Osteoblast (primary cell): Measurements from ENCODE around the gene SPATA16. TPM values are rescaled to one million over a fixed set of nuclear protein-coding genes. Genes with fewer than 3 reads are reported as not detected.

ENCODE experiments used
- DNase-seq: peaks from one replicate; pipeline ENCODE4 v3.0.0; 2011; ENCODE audit warnings: low spot score, mixed read lengths; ENCODE audit not compliant: insufficient read length; ENCODE audit errors: missing footprints
- H2AFZ ChIP-seq: 2 replicates; pipeline ENCODE4 v1.6.0; 2011; ENCODE audit warnings: mild to moderate bottlenecking, low read length
- H3K27ac ChIP-seq: 2 replicates; pipeline ENCODE4 v1.5.1; 2011; ENCODE audit warnings: mild to moderate bottlenecking, low read depth, low read length, moderate library complexity
- H3K27me3 ChIP-seq: 2 replicates; pipeline ENCODE4 v1.6.0; 2012; ENCODE audit warnings: mild to moderate bottlenecking, control low read depth, inconsistent platforms, low read length, moderate library complexity; ENCODE audit not compliant: insufficient read depth
- H3K36me3 ChIP-seq: 2 replicates; pipeline ENCODE4 v1.5.1; 2011; ENCODE audit warnings: mild to moderate bottlenecking, low read length, control low read depth, moderate library complexity; ENCODE audit not compliant: insufficient read depth
- H3K4me1 ChIP-seq: 2 replicates; pipeline ENCODE4 v1.5.1; 2011; ENCODE audit warnings: mild to moderate bottlenecking, low read length, control low read depth, moderate library complexity; ENCODE audit not compliant: insufficient read depth
- H3K4me2 ChIP-seq: 2 replicates; pipeline ENCODE4 v1.6.0; 2011; ENCODE audit warnings: mild to moderate bottlenecking, low read length; ENCODE audit not compliant: insufficient read depth
- H3K4me3 ChIP-seq: fragments of 200-600 bp; sonication (generic); 3 replicates; pipeline ENCODE4 v1.5.1; 2012; ENCODE audit warnings: mild to moderate bottlenecking, low read length, inconsistent platforms; ENCODE audit not compliant: insufficient read depth
- H3K79me2 ChIP-seq: 2 replicates; pipeline ENCODE4 v1.6.0; 2012; ENCODE audit warnings: mild to moderate bottlenecking, low read length, control low read depth, inconsistent platforms; ENCODE audit not compliant: insufficient read depth
- H3K9me3 ChIP-seq: 2 replicates; pipeline ENCODE4 v1.5.1; 2011; ENCODE audit warnings: low read depth, low read length, control low read depth
- H4K20me1 ChIP-seq: 2 replicates; pipeline ENCODE4 v1.6.0; 2012; ENCODE audit warnings: mild to moderate bottlenecking, low read length, control low read depth; ENCODE audit not compliant: insufficient read depth
- total RNA-seq: library from RNA; depleted of rRNA; stranded (reverse); fragments of >200 nt; gene quantifications from 2 replicates; pipeline ENCODE4 v1.2.3, GENCODE V29; 2012
- TF ChIP-seq, protein P1 (sequence below): IDR thresholded peaks from 2 replicates; pipeline ENCODE4 v1.5.1; 2011; ENCODE audit warnings: mild to moderate bottlenecking, low read depth, low read length, moderate library complexity; ENCODE audit errors: extremely low read depth

The SPATA16 gene
- total RNA-seq, 1 donor, result not detected

DNA sequence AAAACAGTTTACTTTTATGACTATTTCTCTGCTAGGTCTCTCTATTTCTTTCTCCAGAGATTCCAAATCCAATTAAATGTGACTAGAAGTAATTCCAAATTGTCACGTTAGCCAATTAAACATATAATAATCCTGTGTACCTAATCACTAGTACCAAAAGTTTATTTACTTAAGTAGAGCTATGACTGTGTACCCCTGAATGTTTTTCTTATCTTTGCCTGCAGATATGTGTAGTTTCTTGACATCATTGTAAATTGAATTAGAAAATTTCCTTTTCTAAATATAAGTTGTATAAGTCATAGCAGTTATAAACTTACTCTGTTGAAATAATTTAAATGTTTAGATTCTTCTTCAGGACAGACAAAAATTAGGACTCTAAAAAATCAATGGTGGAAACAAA is 163.3 kb downstream of the SPATA16 start:
- Histone ChIP-seq H4K20me1 (no peaks in the 10 kb centered on the region), H3K27me3 (no peaks in the 10 kb centered on the region), H3K4me3 (no peak overlapping the region), H3K79me2 (no peaks in the 10 kb centered on the region), H3K4me2 (no peak overlapping the region), H3K9me3 (no peaks in the 10 kb centered on the region), H3K36me3 (no peaks in the 10 kb centered on the region), H2AFZ (no peak overlapping the region), H3K4me1 (no peaks in the 10 kb centered on the region), H3K27ac (no peak overlapping the region)
- TF ChIP-seq, protein P1, sequence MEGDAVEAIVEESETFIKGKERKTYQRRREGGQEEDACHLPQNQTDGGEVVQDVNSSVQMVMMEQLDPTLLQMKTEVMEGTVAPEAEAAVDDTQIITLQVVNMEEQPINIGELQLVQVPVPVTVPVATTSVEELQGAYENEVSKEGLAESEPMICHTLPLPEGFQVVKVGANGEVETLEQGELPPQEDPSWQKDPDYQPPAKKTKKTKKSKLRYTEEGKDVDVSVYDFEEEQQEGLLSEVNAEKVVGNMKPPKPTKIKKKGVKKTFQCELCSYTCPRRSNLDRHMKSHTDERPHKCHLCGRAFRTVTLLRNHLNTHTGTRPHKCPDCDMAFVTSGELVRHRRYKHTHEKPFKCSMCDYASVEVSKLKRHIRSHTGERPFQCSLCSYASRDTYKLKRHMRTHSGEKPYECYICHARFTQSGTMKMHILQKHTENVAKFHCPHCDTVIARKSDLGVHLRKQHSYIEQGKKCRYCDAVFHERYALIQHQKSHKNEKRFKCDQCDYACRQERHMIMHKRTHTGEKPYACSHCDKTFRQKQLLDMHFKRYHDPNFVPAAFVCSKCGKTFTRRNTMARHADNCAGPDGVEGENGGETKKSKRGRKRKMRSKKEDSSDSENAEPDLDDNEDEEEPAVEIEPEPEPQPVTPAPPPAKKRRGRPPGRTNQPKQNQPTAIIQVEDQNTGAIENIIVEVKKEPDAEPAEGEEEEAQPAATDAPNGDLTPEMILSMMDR, result no peak
- no peak for DNase-seq

DNA sequence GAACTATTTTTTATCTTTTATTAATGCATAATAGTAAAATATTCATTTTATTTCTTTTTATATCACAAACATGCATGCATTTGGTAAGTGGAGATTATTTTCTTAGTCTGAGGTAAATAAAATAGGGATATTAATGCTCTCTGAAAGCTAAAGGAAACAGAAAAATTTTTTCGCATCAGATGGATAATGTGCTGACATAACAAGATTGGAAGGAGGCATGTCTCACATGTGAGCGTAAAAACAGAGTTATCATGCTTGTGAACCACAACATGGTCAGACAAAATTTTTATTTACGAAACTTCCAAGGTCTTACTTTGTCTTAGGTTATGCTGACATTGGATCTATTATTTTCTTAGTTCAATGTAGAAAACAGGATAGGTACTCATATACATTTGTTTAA is 166.1 kb downstream of the SPATA16 start:
- H3K4me3 ChIP-seq, result no peak overlapping the region
- no peaks in the 10 kb centered on the region for H3K79me2 ChIP-seq
- no peaks in the 10 kb centered on the region for H3K4me1 ChIP-seq
- H2AFZ ChIP-seq, result no peak overlapping the region
- H3K27me3 ChIP-seq, result no peaks in the 10 kb centered on the region
- no peaks in the 10 kb centered on the region for H3K36me3 ChIP-seq
- no peak for DNase-seq
- no peak overlapping the region for H3K4me2 ChIP-seq
- no peaks in the 10 kb centered on the region for H4K20me1 ChIP-seq
- H3K27ac ChIP-seq, result no peak overlapping the region
- H3K9me3 ChIP-seq, result no peaks in the 10 kb centered on the region
- TF ChIP-seq, protein P1, result no peak

DNA sequence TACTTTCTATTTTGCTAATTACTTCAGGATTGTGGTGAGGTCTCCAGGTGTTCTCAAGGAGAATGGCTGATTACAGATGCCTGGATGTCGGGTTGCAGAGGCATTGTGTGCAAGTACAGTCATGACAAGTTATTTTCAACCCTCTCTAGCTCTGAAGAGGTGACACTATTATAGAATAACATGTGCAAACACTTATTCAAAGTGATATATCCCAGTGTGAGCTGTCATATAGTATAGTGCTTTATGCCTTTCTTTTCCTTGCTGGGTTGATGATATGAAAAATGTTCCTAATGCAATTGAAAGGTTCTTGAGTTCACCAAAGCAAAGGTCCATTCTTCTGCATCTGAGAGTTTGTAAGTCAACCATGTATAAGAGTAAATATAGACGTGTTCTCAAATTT is 167.2 kb downstream of the SPATA16 start:
- Histone ChIP-seq H3K4me1 (no peaks in the 10 kb centered on the region), H4K20me1 (no peaks in the 10 kb centered on the region), H3K79me2 (no peaks in the 10 kb centered on the region), H3K4me2 (no peak overlapping the region), H3K4me3 (no peak overlapping the region), H2AFZ (no peak overlapping the region), H3K9me3 (no peaks in the 10 kb centered on the region), H3K27ac (no peak overlapping the region), H3K36me3 (no peaks in the 10 kb centered on the region), H3K27me3 (no peaks in the 10 kb centered on the region)
- no peak for DNase-seq
- TF ChIP-seq, protein P1, result no peak

DNA sequence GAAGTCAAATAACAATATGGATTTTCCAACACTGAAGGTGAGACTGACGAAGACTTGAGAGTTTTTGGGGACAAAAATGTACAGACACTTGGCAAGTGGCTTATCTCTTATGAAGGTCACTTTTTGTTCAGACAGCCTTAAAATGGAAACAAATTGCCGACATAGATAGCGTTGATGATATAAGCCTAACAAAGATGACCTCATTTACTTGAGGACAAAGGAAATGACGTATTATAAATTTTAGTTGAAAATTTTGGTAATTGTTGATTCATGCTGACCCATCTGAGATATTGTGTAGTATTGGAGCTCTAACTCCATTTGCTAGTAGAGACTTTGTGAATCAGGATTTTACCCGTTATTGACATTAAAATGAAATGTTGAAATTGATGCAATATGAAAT is 168.3 kb downstream of the SPATA16 start:
- H3K4me2 ChIP-seq, result no peak overlapping the region
- H3K79me2 ChIP-seq, result no peaks in the 10 kb centered on the region
- H3K4me1 ChIP-seq, result no peaks in the 10 kb centered on the region
- no peaks in the 10 kb centered on the region for H3K36me3 ChIP-seq
- no peaks in the 10 kb centered on the region for H3K27me3 ChIP-seq
- no peaks in the 10 kb centered on the region for H4K20me1 ChIP-seq
- no peak overlapping the region for H3K27ac ChIP-seq
- H2AFZ ChIP-seq, result no peak overlapping the region
- H3K9me3 ChIP-seq, result no peaks in the 10 kb centered on the region
- no peak for DNase-seq
- H3K4me3 ChIP-seq, result no peak overlapping the region
- TF ChIP-seq, protein P1, result no peak
